HUES48 (cell line): ENCODE measurements around the gene LAMC1.
A peak's percentile ranks its signal among the peaks of the same experiment; 100 is the strongest.

Experiments
- H3K27ac ChIP-seq: one replicate; pipeline ENCODE4 v1.7.0; 2013; ENCODE audit warnings: low read depth, low read length, inconsistent platforms
- H3K27me3 ChIP-seq: 2 replicates; pipeline ENCODE4 v1.6.1; 2013; ENCODE audit warnings: mild to moderate bottlenecking, low read length; ENCODE audit not compliant: control insufficient read depth, insufficient read depth
- H3K36me3 ChIP-seq: 2 replicates; pipeline ENCODE4 v1.6.1; 2013; ENCODE audit warnings: low read length; ENCODE audit not compliant: control insufficient read depth, insufficient read depth
- H3K4me1 ChIP-seq: 2 replicates; pipeline ENCODE4 v1.6.1; 2013; ENCODE audit warnings: mild to moderate bottlenecking, low read length; ENCODE audit not compliant: control insufficient read depth, insufficient read depth
- H3K4me3 ChIP-seq: 2 replicates; pipeline ENCODE4 v1.5.1; 2013; ENCODE audit warnings: mild to moderate bottlenecking, low read depth, low read length
- H3K9ac ChIP-seq: 2 replicates; pipeline ENCODE4 v1.6.1; 2013; ENCODE audit warnings: mild to moderate bottlenecking, low read depth, low read length, moderate library complexity
- H3K9me3 ChIP-seq: 2 replicates; pipeline ENCODE4 v1.6.1; 2013; ENCODE audit warnings: low read length; ENCODE audit not compliant: control insufficient read depth, insufficient read depth

LAMC1 gene

GRCh38 chr1:183194527-183195141 is 171.4 kb downstream of the LAMC1 start:
- Histone ChIP-seq H3K27ac (peak overlapping the region; percentile 26), H3K9me3 (no peaks in the 10 kb centered on the region), H3K4me3 (peak overlapping the region; percentile 0; the same call in 1 of the 2 replicates), H3K9ac (no peak overlapping the region), H3K4me1 (peaks cover 28% of the 10 kb centered on the region), H3K27me3 (no peaks in the 10 kb centered on the region), H3K36me3 (no peaks in the 10 kb centered on the region)

DNA sequence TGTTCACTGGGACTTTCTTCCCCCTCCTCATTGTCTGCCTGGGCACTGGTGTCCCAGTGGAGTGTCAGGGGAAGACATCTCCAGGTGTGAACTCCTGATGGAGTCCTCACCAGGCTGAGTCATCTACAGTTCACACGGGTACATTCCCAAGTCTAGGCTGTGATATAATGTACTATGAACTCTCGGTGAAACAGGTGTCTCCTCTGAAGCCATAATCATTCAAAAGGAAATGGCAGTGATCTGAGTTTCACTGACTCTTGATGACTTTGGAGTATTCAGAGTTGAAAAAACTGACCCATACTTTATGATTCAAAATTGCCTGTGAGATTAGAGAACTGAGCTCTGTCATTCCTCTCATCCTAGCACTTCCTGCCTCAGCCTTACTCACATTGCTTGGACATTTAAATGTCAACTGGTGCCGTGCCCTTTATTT is 171.9 kb downstream of the LAMC1 start:
- Histone ChIP-seq H3K4me3 (peak overlapping the region; percentile 0; the same call in 1 of the 2 replicates), H3K4me1 (peaks cover 28% of the 10 kb centered on the region), H3K27ac (peak overlapping the region; percentile 26), H3K9ac (no peak overlapping the region; the same call in 1 of the 2 replicates), H3K27me3 (no peaks in the 10 kb centered on the region), H3K9me3 (no peaks in the 10 kb centered on the region), H3K36me3 (no peaks in the 10 kb centered on the region)
